CD1c-positive myeloid dendritic cell (primary cell): ENCODE results near the gene DRAXIN.

ENCODE experiments used
- DNase-seq: peaks from one replicate; pipeline ENCODE4 v3.0.0-alpha.2; 2016; ENCODE audit errors: extremely low spot score

Gene DRAXIN

GRCh38 chr1:11654939-11655808 lies 36.3 kb upstream of the DRAXIN start:
- DNase-seq = no peak

GRCh38 chr1:11657654-11658053 lies 33.9 kb upstream of the DRAXIN start:
- DNase-seq = no peak

- DNase-seq = no peak
Measured at GRCh38 chr1:11658542-11658941, 33.0 kb upstream of the DRAXIN start.

- no peak for DNase-seq
Measured at GRCh38 chr1:11659748-11660147, 31.8 kb upstream of the DRAXIN start.

- DNase-seq = no peak
Measured at GRCh38 chr1:11661103-11661502, 30.4 kb upstream of the DRAXIN start.

- DNase-seq = peak; percentile 55
Measured at GRCh38 chr1:11664336-11665065, 27.0 kb upstream of the DRAXIN start.

GRCh38 chr1:11668516-11668915 lies 23.0 kb upstream of the DRAXIN start:
- no peak for DNase-seq

GRCh38 chr1:11670747-11671146 lies 20.8 kb upstream of the DRAXIN start:
- DNase-seq = peak; percentile 89

GRCh38 chr1:11671205-11671543 lies 20.3 kb upstream of the DRAXIN start:
- peak; percentile 54 for DNase-seq

GRCh38 chr1:11671544-11672286 lies 19.8 kb upstream of the DRAXIN start:
- no peak for DNase-seq

- DNase-seq = no peak
Measured at GRCh38 chr1:11673089-11673769, 18.3 kb upstream of the DRAXIN start.

GRCh38 chr1:11674488-11674887 lies 17.0 kb upstream of the DRAXIN start:
- no peak for DNase-seq

GRCh38 chr1:11675325-11675724 lies 16.2 kb upstream of the DRAXIN start:
- no peak for DNase-seq

GRCh38 chr1:11676386-11677103 lies 15.0 kb upstream of the DRAXIN start:
- DNase-seq = no peak

GRCh38 chr1:11678442-11678841 lies 13.1 kb upstream of the DRAXIN start:
- DNase-seq = no peak

- DNase-seq = no peak
Measured at GRCh38 chr1:11680270-11681070, 11.0 kb upstream of the DRAXIN start.

- DNase-seq = peak; percentile 93
Measured at GRCh38 chr1:11681071-11681771, 10.3 kb upstream of the DRAXIN start, which contains the start of gene MAD2L2. Gene MAD2L2 (minus strand): TSS chr1:11681148. CDS start chr1:11680601, 547 bp downstream.

- no peak for DNase-seq
Measured at GRCh38 chr1:11682287-11682771, 9.2 kb upstream of the DRAXIN start.

GRCh38 chr1:11682799-11683198 lies 8.7 kb upstream of the DRAXIN start:
- no peak for DNase-seq
